ENCODE measurements around the gene ANO3. TPM values are rescaled to one million over a fixed set of nuclear protein-coding genes. Genes with fewer than 3 reads are reported as not detected.
"Not testable (repeated sequence)": the region's sequence is repeated elsewhere in the genome, so short reads cannot be mapped to it uniquely, and the experiment has no call there.

Gene ANO3
- total RNA-seq, 1 donor from 2014 or later = 0.27 TPM

GRCh38 chr11:26623076-26623659, 291.2 kb downstream of the ANO3 start:
- intact Hi-C loops (cut with DNase I) = no loop called here
- no peak for TF ChIP-seq CTCF (IDR thresholded peaks at IDR 0.05)
- no peaks in the 10 kb centered on the region for H3K9me3 ChIP-seq

GRCh38 chr11:26626346-26626745, 294.4 kb downstream of the ANO3 start:
- H3K27ac ChIP-seq = no peak overlapping the region
- DNase-seq (no peak), ATAC-seq (no peak)
- no peak for TF ChIP-seq CTCF (IDR thresholded peaks at IDR 0.05)
- H3K36me3 ChIP-seq = no peaks in the 10 kb centered on the region
- no peaks in the 10 kb centered on the region for H3K27me3 ChIP-seq (ENCODE audit: low read depth)
- H3K4me3 ChIP-seq = no peak overlapping the region
- H3K4me1 ChIP-seq = no peaks in the 10 kb centered on the region
- no peaks in the 10 kb centered on the region for H3K9me3 ChIP-seq
- intact Hi-C loops (cut with DNase I) = no loop called here

More at GRCh38 chr11:26623076-26623659, 291.2 kb downstream of the ANO3 start:
- ATAC-seq (no peak), DNase-seq (no peak)
- no peaks in the 10 kb centered on the region for H3K27me3 ChIP-seq (ENCODE audit: low read depth)
- no peaks in the 10 kb centered on the region for H3K36me3 ChIP-seq
- H3K4me1 ChIP-seq = no peaks in the 10 kb centered on the region
- no peak overlapping the region for H3K4me3 ChIP-seq
- no peak overlapping the region for H3K27ac ChIP-seq

GRCh38 chr11:26632691-26633159, 300.8 kb downstream of the ANO3 start:
- Histone ChIP-seq H3K36me3 (no peaks in the 10 kb centered on the region), H3K27me3 (ENCODE audit: low read depth) (no peaks in the 10 kb centered on the region), H3K27ac (no peak overlapping the region), H3K4me1 (no peaks in the 10 kb centered on the region), H3K9me3 (no peaks in the 10 kb centered on the region), H3K4me3 (no peak overlapping the region)
- no peak for DNase-seq
- intact Hi-C loops (cut with DNase I) = no loop called here
- no peak for ATAC-seq
- no peak for TF ChIP-seq CTCF (IDR thresholded peaks at IDR 0.05)

- H3K27me3 ChIP-seq (ENCODE audit: low read depth); H3K4me3 ChIP-seq; intact Hi-C loops (cut with DNase I); DNase-seq; H3K36me3 ChIP-seq; H3K9me3 ChIP-seq; ATAC-seq; H3K27ac ChIP-seq; H3K4me1 ChIP-seq: not testable (repeated sequence)
Measured at GRCh38 chr11:26643314-26643713, 311.4 kb downstream of the ANO3 start.

GRCh38 chr11:26649884-26650283, 318.0 kb downstream of the ANO3 start:
- intact Hi-C loops (cut with DNase I) = no loop called here
- DNase-seq = no peak
- H3K27ac ChIP-seq = no peak overlapping the region

More at GRCh38 chr11:26649884-26650283, 318.0 kb downstream of the ANO3 start:
- no peaks in the 10 kb centered on the region for H3K27me3 ChIP-seq (ENCODE audit: low read depth)
- no peak overlapping the region for H3K4me3 ChIP-seq
- peak; percentile 77 to 89 for ATAC-seq
- H3K36me3 ChIP-seq = no peaks in the 10 kb centered on the region
- no peaks in the 10 kb centered on the region for H3K9me3 ChIP-seq
- peak; percentile 56 for TF ChIP-seq CTCF (IDR thresholded peaks at IDR 0.05)
- no peaks in the 10 kb centered on the region for H3K4me1 ChIP-seq
